Measurements from ENCODE around the gene ACACA.
"Not testable (repeated sequence)": the region's sequence is repeated elsewhere in the genome, so short reads cannot be mapped to it uniquely, and the experiment has no call there.

ACACA gene

DNA sequence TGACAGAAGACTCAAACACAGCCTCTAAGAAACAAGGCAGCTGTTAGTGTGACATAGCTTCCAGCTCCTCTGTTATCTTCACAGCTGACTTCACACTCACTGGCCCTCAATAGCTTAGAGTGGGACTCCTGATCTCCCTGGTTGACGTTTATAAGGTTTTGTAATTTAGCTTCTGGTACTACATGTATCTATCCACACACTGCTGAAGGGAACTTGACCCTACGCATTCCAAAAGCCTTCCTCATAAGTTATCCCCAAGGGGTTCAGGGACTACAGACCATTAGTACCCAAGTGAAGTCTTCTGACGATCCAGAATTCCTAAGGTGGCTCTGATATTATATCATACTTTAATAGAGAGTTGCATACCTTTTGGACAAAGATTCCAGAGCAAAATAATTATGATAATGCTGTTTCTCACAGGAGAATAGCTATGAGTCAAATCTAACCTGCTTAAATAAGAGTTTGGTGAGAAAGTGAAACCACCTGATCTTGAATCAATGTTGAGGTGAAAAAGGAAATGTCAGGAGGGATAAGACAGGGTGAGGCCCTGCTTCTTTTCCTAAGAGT is 14.5 kb downstream of the ACACA start:
- DNase-seq, result no peak

DNA sequence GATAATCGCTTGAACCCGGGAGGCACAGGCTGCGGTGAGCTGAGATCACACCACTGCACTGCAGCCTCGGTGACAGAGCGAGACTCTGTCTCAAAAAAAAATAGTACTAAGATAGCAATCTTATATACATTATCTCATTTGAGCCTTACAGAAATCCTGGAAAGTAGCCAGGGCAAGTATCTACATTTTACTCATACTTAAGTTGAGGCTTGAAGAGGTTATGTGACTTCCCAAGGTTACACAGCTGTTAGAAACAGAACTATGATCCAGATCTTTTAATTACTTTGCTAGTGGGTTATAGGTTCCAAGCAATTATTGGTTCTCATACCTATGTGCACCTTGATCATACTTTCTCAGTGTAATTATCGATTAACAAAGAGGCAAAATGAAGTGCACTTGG is 15.5 kb downstream of the ACACA start:
- no peak for DNase-seq

DNA sequence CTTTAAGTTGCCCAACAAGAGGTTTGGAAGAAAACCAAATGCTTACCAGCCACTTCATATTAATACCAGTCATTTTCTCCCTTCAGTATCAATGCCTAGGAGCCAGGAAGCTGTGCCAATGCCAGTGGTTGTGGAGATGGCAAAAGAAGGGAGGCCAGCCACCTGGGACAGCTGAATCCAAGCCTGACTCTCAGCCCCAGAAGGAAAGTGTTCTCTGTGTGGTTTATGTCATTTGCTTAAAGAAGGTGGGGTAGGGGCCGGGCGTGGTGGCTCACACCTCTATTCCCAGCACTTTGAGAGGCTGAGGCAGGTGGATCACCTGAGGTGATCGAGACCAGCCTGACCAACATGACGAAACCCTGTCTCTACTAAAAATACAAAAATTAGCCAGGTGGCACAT is 17.5 kb downstream of the ACACA start:
- DNase-seq, result no peak

DNA sequence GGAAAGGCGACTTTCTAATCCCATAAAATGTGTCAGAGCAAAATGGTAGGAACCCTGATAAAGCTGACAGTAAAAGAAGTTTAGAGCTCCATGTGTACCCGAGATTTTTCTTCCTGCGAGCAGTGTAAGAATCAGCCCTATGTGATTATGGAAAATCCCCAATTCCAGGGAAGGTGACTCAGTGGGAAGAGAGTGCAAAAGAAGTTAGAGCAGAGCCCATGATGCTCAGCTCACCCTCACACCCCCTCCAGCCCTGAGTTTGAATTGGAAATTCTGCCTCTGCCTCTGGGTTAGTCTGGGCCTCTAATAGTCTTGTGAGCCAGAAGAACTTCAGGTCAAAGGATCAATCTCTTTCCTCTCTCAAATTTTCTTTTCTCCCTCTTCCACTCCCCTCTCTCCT is 18.4 kb downstream of the ACACA start:
- no peak for DNase-seq

DNA sequence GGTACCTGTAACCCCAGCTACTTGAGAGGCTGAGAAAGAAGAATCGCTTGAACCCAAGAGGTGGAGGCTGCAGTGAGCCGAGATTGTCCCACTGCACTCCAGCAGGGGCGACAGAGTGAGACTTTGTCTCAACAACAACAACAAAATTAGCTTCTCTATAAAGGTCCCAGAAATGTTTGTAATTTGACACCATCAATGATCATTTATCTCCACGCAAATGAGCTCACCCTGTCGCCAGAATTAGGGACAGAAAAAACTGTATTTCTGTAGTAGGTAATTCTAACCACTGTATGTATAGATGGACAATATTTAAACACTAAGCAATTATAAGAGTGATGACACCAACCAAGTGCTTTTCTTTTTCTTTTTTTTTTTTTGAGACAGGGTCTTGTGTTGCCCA is 20.2 kb downstream of the ACACA start:
- DNase-seq, result no peak

DNA sequence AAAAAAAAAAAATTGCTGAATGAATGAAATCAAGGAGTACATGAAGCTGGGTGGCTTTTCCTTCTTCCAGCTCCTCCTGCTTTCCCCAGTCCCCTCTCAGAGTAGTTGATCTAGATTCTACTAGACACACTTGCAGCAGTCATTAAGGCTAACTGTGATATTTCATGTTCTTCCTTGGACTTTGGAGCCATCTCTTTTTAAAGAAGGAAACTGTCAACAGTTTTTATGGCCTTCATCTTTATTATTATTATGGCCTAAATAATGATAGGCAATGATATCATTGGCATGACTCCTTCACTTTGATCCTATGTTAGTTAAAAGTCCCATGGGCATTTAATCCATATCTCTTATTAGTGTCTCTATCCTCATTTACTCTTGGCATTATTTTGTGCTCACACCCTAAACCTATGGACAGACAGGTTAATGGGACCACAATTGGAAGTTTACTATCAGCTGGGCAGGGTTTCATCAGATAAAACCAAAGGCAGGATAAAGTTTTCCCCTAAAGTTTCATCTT is 21.1 kb downstream of the ACACA start:
- DNase-seq, result no peak

DNA sequence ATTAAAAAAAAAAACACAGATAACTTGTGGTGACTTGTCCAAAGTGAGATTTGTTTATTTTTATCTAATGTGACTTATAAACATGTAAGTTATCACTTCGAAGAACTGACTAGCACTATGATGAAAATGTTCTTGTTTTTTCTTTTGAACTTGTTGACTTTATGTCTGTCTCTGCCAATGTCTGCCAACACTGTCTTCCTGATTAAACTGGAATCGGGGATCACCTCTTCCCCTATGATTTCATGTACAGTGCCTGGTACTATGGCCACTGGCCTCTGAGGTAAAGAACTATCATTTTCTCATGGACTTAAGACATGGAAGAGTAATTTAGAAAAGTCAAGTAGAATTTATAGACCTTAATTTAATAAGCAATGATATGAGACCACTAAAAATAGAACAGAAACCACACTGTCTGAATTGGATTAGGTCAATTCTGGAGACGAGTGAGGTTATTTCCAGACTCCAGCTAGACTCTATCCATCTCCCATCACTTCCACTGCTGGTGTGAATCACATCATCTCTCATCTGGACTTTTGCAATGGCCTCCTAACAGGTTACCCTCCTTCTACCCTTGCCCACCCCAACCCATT is 22.0 kb downstream of the ACACA start:
- no peak for DNase-seq

DNA sequence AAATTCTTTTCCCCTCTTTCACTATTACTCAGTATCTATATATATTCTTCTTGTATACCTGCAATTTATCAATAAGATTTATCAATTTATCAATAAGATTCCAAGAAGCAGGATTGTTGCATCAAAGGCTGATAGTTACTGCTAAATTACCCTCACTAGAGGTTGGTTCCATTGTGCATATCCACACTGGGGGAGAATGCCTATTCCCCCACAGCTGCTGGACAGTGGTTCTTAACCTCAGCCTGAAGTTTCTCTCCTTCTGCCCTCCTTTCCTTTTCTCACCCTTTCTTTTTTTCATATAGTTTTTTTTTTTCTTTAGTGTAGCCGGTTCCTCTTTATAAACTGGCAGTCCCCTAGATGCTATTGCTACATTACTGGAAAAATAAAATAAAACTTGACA is 24.6 kb downstream of the ACACA start:
- DNase-seq, result no peak

DNA sequence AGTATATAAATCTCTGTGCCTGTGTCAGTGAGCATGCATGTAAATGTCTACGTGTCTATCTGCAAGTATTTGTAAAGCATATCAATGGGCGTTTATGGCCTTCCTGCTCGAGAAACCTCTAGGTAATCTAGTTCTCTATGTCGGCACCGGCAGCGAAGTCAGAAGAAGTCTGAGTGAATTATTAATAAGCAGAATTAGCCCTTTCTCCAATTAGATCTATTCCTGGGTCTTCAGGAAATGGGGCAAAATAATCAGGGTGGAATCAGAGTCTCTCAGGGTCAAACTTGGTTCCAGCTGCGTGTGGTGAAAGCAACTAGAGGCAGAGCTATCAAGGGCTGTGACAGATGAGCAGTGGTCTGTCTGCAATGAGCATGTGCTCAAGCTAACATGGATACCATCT is 30.9 kb downstream of the ACACA start, which contains the start of gene C17orf78:
Gene C17orf78, plus strand, starts transcription at position 280 of the 400 bp plus-strand sequence. Its CDS starts 108 bp downstream, at position 388.
- DNase-seq, result no peak

DNA sequence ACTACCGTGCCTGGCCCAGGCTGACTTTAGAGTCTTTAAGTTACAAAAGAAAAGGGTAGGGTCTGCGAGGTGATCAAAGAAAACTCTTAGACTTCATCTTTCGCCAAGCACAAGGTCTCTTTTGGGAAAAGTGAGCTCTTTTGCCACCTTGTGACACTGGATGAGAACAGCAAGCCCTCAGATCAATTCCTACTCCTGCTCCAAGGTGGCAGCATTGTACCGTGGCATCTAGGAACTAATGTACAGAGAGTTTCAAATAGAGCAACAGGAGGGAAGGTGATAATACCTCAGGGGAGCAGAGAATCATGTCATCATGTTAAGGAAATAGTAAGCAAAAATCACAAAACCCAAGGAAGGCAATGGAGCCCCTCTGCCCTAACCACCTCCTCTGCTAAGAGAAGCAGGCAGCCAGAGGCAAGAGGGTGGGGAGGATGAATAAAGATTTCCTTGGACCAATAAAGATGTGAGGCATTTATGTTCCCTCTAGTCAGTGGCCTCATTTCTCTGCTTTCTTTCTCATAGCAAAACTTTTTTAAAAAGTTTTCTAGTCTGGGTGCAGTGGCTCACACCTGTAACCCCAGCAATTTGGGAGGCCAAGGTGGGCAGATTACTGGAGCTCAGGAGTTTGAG is 33.0 kb downstream of the ACACA start:
- peak; percentile 86 to 89 for DNase-seq

DNA sequence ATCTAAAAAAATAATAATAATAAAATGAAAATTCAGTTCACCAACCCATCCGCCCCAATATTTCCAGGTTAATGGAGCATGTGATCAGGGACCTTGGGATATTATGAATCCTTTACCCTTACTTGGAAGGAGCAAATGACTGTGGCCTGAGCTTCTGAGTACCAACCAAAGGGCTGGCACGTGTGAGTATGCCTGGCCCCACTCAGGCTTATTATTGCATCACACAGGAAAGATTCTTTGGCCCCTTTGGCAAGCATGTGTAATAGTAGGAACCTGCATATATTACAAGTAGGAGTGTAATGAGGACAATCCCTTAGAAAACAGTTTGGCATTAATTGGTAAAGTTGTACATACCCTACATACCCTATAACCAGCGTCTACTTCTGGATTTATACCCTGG is 38.1 kb downstream of the ACACA start:
- DNase-seq, result no peak

DNA sequence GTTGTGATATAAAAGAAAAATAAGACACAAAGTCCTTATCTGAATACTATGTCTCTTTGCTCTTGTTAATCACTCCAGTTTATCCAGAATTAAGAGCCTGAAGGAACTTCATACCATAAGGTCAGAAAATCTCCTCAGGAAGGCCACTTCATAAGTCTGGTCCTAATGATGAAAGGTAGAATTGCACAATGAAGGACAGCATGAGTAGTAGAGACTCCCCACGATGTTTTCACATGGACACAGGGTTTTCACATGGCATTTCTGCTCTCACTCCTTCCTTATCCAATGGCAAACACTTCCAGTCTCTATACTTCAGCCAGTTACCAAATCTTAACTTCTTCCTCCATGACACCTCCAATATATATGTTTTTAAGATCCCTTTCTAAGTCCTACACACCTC is 41.0 kb downstream of the ACACA start:
- DNase-seq, result no peak

DNA sequence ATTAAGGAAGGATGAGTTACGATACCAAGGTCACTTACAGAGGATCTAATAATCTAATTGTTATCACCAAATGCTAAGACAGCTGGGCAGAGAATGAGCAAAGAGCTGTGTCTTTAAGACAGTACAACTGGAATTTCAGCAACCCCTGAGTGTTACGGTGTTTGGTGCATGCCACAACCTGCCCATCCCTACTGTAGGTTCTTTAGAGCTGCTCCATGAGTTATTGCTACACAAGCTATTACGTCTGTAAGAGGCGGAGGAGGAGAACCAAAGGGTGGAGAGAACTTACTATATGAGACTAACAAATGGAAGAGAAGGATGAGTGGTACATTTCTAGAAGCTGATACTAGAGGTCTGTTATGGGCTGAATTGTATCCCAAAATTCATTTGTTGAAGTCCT is 45.1 kb downstream of the ACACA start:
- no peak for DNase-seq

DNA sequence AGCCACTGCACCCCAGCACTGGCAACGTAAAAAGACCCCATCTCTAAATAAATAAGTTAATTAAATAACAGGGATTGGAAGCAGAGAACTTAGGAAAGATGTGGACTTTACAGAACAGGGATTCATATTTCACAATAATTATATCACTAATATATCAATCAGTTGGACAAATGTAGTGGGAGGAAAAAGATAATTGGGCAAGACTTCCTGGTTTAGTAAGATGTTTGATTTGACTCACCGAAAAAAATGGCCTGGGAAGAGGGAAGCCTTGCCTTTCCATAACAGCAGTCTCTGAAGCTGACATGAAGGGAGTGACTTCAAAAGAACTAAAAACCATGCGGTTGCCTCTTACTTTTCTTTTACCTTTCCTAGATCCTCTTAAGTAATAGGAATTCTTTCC is 46.0 kb downstream of the ACACA start:
- DNase-seq, result no peak

DNA sequence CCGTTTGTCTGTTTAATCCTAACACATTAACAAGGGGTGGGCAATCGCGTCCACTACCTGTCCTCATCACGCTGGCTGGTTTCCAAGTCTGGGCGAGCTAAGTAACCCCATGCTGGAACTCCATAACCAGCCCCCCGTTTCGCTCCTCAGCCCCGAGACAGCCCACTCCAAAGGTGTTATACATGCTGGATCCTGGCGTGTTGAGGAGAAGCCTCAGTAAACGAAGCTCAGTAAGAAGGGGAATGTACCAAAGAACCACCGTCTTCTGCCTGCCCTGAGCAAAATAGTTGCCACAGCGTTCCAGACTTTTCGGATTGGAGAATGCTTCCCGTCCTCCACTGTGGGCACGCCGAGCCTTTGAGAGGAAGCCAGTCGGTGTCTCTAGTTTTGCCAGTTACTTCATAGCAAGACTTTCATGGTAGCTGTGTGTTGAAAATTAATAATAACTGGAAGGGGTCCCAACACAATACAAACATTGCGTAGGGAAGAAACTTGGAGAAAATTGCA is 46.9 kb downstream of the ACACA start:
- DNase-seq, result no peak

DNA sequence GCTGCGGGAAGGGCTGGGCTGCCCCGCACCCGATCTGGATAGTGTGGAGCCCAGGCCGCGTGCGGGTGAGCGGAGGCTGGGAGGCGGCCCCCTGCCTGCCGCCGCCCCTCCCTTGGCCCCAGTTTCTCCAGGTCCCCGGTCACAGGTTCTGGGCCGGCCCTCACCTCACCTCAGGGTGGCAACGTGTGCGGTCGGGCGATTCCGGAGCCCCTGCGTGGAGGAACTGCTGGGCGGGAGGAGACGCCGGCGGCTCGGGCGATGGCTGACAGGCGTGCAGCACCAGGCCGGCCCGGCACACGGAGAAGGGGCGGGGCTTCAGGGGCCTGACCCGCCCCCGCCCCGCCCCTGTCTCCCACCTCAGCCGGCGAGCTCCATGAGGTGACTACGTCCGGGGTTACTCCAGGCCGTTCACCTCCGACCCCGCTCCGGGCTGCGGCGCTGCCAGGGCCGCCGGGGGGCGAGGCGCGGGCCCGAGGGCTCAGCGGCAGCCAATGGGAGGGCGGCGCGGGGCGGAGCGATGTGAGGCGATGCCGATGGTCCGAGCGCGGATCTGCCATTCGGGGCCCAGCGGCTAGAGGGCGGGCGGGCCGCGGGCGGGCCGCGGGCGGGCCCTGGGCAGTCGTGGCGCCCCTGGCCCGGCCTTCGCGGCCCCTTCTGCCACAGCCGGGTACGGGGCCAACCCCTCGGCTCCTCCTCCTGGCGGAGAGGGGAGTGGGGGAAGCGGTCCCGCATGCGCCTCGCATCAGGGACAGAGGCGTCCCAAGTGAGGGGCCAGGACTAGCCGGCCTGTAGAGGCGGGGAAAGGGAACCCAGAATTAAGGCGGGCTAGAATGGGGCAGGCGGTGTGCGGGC is 47.6 kb downstream of the ACACA start:
- peak; percentile 86 to 90 for DNase-seq

DNA sequence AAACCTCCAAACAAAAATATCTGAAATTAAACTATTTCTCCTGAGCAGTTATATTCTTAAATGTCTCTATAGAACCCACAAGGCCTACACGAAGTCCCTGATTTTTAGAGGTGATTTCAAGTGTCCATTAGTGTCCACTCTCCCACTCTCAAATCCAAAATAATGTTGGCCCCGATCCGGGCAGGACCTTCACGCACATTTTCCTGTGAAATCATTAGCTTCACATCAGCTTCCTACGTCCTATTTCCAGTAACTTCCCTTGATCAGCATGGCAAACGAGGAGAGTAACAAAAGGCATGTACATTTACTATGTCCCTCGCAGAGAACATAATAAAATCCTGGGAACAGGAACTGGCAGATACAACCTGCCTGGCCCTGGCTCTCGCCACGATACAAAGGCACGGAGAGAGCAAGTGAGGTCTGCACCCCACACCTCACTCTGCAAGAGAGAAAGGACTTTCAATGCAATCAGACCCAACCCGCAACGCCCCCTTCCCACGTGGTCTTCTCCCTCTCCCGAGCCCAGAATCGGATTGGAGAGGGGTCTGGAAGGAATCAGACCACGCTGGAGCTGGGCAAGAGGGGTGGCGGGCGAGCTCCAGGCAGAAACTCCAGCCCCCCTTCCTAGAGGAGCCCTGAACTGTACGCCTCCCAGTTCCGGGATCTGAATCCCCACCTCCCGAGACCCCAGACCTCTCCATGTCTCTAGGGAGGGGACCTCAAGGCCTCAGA is 48.4 kb downstream of the ACACA start:
- peak; percentile 38 to 72 for DNase-seq

DNA sequence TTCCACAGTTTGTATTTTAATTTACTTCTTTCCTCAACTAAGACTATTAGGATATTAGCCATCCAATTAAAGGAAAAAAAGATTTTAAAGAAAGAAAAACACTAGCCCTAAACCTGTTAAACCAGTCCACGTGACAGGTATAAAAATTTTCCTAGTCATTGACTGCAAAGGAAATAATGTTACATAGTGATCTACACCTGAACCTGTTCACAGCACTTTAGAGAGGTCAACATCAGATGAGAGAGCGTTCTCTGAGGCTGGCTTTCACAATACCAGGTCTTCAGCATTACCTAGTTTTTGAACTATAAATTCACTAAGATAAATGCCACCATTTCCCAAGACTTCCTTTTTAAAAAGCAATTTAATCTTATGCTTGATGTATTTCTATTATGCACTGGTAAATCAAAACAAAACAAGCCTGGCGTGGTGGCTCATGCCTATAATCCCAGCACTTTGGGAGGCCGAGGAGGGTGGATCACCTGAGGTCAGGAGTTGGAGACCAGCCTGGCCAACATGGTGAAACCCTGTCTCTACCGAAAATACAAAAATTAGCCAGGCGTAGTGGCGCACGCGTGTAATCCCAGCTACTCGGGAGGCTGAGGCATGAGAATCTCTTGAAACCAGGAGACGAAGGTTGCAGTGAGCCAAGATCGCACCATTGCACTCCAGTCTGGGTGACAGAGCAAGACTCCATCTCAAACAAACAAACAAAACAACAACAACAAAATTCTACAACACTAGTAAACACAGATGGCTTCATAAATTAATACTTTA is 49.7 kb downstream of the ACACA start:
- not testable (repeated sequence) for DNase-seq

DNA sequence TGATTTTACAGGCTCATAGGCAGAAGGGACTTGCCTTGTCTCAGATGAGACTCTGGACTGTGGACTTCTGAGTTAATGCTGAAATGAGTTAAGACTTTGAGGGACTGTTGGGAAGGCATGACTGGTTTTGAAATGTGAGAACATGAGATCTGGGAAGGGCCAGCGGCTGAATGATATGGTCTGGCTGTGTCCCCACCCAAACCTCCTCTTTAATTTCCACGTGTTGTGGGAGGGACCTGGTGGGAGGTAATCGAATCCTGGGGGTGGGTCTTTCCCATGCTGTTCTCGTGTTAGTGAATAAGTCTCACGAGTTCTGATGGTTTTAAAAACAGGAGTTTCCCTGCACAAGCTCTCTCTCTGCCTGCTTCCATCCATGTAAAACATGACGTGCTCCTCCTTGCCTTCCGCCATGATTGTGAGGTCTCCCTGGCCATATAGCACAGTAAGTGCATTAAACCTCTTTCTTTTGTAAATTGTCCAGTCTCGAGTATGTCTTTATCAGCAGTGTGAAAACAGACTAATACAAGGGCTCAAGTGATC is 59.7 kb downstream of the ACACA start:
- not testable (repeated sequence) for DNase-seq

DNA sequence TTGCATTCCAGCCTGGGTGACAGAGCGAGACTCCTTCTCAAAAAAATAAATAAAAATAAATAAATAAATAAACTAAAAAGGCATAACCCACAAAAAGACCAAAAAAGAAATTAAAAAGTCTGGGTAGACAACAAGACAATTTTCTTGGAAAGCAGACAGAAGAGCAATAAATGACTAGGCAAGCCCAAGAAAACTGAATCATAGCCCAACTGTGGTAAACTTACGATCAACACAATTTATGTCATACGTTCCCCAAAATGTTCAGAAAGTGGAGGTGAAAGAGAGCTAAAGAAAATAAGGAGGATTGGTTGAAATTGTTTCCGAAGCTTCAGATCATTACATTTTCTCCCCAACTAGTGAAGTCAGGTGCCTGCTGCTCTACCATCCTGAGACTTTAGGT is 62.1 kb downstream of the ACACA start:
- DNase-seq, result no peak

DNA sequence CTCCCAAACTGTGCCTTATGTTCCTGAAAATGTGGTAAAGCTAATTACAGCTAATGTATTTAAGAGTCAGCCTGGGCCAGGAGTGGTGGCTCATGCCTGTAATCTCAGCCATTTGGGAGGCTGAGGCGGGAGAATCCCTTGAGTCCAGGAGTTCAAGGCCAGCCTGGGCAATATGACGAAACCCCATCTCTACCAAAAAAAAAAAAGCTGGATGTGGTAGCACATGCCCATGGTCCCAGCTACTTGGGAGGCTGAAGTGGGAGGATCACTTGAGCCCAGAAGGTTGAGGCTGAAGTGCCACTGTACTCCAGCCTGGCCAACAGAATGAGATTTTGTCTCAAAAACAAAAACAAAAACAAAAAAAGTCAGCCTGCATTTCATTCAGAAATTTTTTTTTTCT is 64.0 kb downstream of the ACACA start:
- no peak for DNase-seq

All from NCI-H2081 (cell line).